ENCODE measurements around the gene GNL1. TPM values are rescaled to one million over a fixed set of nuclear protein-coding genes. Genes with fewer than 3 reads are reported as not detected.

The GNL1 gene
- total and polyA plus RNA-seq, 9 of the 15 experiments (the other 6 are each of a cell fraction or from before 2014, with no cell fraction given): 0.73 to 112 (median 58.0) TPM

DNA sequence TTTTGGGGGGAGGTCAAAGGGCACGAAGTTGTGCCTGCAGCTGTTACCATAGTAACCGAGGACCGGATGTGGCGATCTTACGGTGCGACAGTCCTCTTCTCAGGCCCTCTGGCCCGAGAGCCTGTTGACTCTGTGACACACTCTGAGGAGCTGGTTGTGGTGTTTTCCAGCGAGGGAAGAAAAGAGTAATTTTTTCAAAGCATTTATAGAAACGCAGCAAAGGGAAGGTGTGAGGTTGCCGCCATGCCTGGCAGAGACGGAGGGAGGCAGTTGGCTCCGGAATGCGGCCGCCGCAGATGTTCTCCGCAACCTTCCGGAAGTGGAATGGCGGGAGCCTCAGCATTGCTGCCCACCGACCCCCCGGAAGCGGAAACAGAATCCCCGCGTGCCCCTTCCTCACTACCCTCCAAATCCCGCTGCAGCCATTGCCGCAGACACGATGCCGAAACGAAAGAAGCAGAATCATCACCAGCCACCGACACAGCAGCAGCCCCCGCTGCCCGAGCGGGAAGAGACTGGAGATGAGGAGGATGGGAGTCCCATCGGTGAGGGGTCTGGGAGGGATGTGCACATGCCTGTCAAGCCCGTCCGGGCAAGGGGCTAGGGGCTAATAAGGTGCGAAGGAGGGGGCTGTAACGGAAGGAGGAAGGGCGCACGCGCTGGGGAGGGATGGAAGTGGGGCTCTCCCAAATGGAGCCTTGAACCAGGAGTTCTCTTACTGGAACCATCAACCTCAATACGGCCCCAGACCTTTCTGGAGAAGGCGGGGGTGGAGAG, 805 bp upstream of the GNL1 start, which contains the start of gene PRR3 (continued):
- TF ChIP-seq, protein P1, sequence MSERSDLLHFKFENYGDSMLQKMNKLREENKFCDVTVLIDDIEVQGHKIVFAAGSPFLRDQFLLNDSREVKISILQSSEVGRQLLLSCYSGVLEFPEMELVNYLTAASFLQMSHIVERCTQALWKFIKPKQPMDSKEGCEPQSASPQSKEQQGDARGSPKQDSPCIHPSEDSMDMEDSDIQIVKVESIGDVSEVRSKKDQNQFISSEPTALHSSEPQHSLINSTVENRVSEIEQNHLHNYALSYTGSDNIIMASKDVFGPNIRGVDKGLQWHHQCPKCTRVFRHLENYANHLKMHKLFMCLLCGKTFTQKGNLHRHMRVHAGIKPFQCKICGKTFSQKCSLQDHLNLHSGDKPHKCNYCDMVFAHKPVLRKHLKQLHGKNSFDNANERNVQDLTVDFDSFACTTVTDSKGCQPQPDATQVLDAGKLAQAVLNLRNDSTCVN (CRISPR knock-in tag; IDR thresholded peaks at IDR 0.05): no peak; the same call in 1 of the 2 replicates
- peak; percentile 4; the same call in 1 of the 2 replicates for TF ChIP-seq CHCHD3 (CRISPR knock-in tag; IDR thresholded peaks at IDR 0.05)
- TF ChIP-seq, protein P2, sequence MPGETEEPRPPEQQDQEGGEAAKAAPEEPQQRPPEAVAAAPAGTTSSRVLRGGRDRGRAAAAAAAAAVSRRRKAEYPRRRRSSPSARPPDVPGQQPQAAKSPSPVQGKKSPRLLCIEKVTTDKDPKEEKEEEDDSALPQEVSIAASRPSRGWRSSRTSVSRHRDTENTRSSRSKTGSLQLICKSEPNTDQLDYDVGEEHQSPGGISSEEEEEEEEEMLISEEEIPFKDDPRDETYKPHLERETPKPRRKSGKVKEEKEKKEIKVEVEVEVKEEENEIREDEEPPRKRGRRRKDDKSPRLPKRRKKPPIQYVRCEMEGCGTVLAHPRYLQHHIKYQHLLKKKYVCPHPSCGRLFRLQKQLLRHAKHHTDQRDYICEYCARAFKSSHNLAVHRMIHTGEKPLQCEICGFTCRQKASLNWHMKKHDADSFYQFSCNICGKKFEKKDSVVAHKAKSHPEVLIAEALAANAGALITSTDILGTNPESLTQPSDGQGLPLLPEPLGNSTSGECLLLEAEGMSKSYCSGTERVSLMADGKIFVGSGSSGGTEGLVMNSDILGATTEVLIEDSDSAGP (CRISPR knock-in tag; IDR thresholded peaks at IDR 0.05): peak; percentile 66; the same call in 1 of the 2 replicates
- TF ChIP-seq NFIX (CRISPR knock-in tag; IDR thresholded peaks at IDR 0.05; ENCODE audit: low read depth): no peak
- TF ChIP-seq TRIM28 (IDR thresholded peaks at IDR 0.05): no peak
- no peak for TF ChIP-seq ZNF282 (CRISPR knock-in tag; IDR thresholded peaks at IDR 0.05)
- TF ChIP-seq ZNF507 (tag; conservative IDR thresholded peaks at IDR 0.05): no peak
- peak; percentile 93 for TF ChIP-seq NCOA1 (IDR thresholded peaks at IDR 0.05; ENCODE audit: low read depth)
- peak; percentile 74 for TF ChIP-seq ZNF224 (CRISPR knock-in tag; IDR thresholded peaks at IDR 0.05)
- TF ChIP-seq, protein P3, sequence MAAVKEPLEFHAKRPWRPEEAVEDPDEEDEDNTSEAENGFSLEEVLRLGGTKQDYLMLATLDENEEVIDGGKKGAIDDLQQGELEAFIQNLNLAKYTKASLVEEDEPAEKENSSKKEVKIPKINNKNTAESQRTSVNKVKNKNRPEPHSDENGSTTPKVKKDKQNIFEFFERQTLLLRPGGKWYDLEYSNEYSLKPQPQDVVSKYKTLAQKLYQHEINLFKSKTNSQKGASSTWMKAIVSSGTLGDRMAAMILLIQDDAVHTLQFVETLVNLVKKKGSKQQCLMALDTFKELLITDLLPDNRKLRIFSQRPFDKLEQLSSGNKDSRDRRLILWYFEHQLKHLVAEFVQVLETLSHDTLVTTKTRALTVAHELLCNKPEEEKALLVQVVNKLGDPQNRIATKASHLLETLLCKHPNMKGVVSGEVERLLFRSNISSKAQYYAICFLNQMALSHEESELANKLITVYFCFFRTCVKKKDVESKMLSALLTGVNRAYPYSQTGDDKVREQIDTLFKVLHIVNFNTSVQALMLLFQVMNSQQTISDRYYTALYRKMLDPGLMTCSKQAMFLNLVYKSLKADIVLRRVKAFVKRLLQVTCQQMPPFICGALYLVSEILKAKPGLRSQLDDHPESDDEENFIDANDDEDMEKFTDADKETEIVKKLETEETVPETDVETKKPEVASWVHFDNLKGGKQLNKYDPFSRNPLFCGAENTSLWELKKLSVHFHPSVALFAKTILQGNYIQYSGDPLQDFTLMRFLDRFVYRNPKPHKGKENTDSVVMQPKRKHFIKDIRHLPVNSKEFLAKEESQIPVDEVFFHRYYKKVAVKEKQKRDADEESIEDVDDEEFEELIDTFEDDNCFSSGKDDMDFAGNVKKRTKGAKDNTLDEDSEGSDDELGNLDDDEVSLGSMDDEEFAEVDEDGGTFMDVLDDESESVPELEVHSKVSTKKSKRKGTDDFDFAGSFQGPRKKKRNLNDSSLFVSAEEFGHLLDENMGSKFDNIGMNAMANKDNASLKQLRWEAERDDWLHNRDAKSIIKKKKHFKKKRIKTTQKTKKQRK (IDR thresholded peaks at IDR 0.05; ENCODE audit: borderline replicate concordance, low read depth, low read length): no peak
- TF ChIP-seq SLC30A9 (CRISPR knock-in tag; IDR thresholded peaks at IDR 0.05): no peak
- peak; percentile 90 for TF ChIP-seq POLR2G (IDR thresholded peaks at IDR 0.05; ENCODE audit: low read depth, low read length)
- TF ChIP-seq SOX6 (IDR thresholded peaks at IDR 0.05): peak; percentile 12; the same call in 1 of the 2 replicates
- TF ChIP-seq DMBX1 (CRISPR knock-in tag; IDR thresholded peaks at IDR 0.05; ENCODE audit: borderline replicate concordance): no peak
- peak; percentile 93 for TF ChIP-seq SMARCA5 (IDR thresholded peaks at IDR 0.05)
- TF ChIP-seq ARHGAP35 (IDR thresholded peaks at IDR 0.05; ENCODE audit: partially characterized antibody): peak; percentile 44
- no peak for TF ChIP-seq RBM25 (IDR thresholded peaks at IDR 0.05; ENCODE audit: low read depth, low read length, severe bottlenecking)
- peak; percentile 94 for TF ChIP-seq ZFX (CRISPR knock-in tag; IDR thresholded peaks at IDR 0.05)
- peak; percentile 92; the same call in 1 of the 2 replicates for TF ChIP-seq BMI1 (IDR thresholded peaks at IDR 0.05; ENCODE audit: low read length)
- TF ChIP-seq, protein P4, sequence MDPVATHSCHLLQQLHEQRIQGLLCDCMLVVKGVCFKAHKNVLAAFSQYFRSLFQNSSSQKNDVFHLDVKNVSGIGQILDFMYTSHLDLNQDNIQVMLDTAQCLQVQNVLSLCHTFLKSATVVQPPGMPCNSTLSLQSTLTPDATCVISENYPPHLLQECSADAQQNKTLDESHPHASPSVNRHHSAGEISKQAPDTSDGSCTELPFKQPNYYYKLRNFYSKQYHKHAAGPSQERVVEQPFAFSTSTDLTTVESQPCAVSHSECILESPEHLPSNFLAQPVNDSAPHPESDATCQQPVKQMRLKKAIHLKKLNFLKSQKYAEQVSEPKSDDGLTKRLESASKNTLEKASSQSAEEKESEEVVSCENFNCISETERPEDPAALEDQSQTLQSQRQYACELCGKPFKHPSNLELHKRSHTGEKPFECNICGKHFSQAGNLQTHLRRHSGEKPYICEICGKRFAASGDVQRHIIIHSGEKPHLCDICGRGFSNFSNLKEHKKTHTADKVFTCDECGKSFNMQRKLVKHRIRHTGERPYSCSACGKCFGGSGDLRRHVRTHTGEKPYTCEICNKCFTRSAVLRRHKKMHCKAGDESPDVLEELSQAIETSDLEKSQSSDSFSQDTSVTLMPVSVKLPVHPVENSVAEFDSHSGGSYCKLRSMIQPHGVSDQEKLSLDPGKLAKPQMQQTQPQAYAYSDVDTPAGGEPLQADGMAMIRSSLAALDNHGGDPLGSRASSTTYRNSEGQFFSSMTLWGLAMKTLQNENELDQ (CRISPR knock-in tag; IDR thresholded peaks at IDR 0.05; ENCODE audit: borderline replicate concordance): 0 out of 2 replicates have a peak, but pooled peaks have one; percentile 92

Measured in K562 (cell line).